ENCODE measurements around the gene CDC26. TPM values are rescaled to one million over a fixed set of nuclear protein-coding genes. Genes with fewer than 3 reads are reported as not detected.

The CDC26 gene
- total RNA-seq, result 14.9 TPM

GRCh38 chr9:113275157-113276131 lies at the start of gene CDC26, which contains the start of gene PRPF4:
Gene CDC26 (minus strand): TSS chr9:113275572. CDS start chr9:113272507, 3,065 bp downstream.
Gene PRPF4 (plus strand): TSS chr9:113275658. CDS start chr9:113275744, 86 bp downstream.

GRCh38 chr9:113302792-113303418 lies 27.5 kb upstream of the CDC26 start, which contains the start of gene RNF183:
Gene RNF183 (minus strand): TSS chr9:113303376. CDS start chr9:113298184, 5,192 bp downstream.

GRCh38 chr9:113221003-113221799 lies 54.2 kb downstream of the CDC26 start, which contains the start of the genes FKBP15 and SLC31A1:
Gene FKBP15 (minus strand): TSS chr9:113221277. CDS start chr9:113221243, 34 bp downstream.
Gene SLC31A1 (plus strand): TSS chr9:113221544. CDS start chr9:113256149, 34,605 bp downstream.

Other genes with a start within 250 kb of the CDC26 start
- gene ZFP37, start 218.8 kb downstream of the CDC26 start, total RNA-seq, result 4.7 TPM
- 5.1 TPM for gene SLC31A2, start 124.6 kb downstream of the CDC26 start, total RNA-seq
- 23.1 TPM for gene FKBP15, start 54.3 kb downstream of the CDC26 start, total RNA-seq
- 14.2 TPM for gene SLC31A1, start 54.0 kb downstream of the CDC26 start, total RNA-seq
- 22.2 TPM for gene PRPF4, start 86 bp upstream of the CDC26 start, total RNA-seq
- gene RNF183, start 27.8 kb upstream of the CDC26 start, total RNA-seq, result 3.1 TPM
- 4.4 TPM for gene WDR31, start 64.7 kb upstream of the CDC26 start, total RNA-seq
- gene BSPRY, start 74.0 kb upstream of the CDC26 start, total RNA-seq, result 8.8 TPM
- 30.2 TPM for gene HDHD3, start 101.4 kb upstream of the CDC26 start, total RNA-seq
- 36.5 TPM for gene ALAD, start 125.7 kb upstream of the CDC26 start, total RNA-seq
- 29.3 TPM for gene POLE3, start 135.1 kb upstream of the CDC26 start, total RNA-seq
- 0.88 TPM for gene C9orf43, start 135.2 kb upstream of the CDC26 start, total RNA-seq
- 65.4 TPM for gene RGS3, start 188.2 kb upstream of the CDC26 start, total RNA-seq